K562 (cell line): ENCODE results near the gene ASRGL1. TPM values are rescaled to one million over a fixed set of nuclear protein-coding genes. Genes with fewer than 3 reads are reported as not detected.

Experiments used
- C11orf30 ChIP-seq: fragments of 450-650 bp; IDR thresholded peaks from 2 replicates; pipeline ENCODE4 v1.6.1; 2016; ENCODE audit warnings: low read depth, mild to moderate bottlenecking
- CBX5 ChIP-seq: IDR thresholded peaks from 2 replicates; pipeline ENCODE4 v1.6.1; 2014; ENCODE audit warnings: low read depth, borderline replicate concordance
- CHD4 ChIP-seq: fragments of 200-600 bp; sonication (generic); IDR thresholded peaks from 3 replicates; pipeline ENCODE4 v1.6.1; 2012; ENCODE audit warnings: low read depth, mild to moderate bottlenecking, mixed read lengths, low read length, inconsistent platforms; ENCODE audit not compliant: insufficient read depth, insufficient replicate concordance, poor library complexity, severe bottlenecking
- KLF10 ChIP-seq: fragments of 250-450 bp; sonication (Bioruptor Pico); IDR thresholded peaks from 2 replicates; pipeline ENCODE4 v1.6.1; 2021; ENCODE audit warnings: matching md5 sums
- MTA2 ChIP-seq: fragments of 450-650 bp; IDR thresholded peaks from 2 replicates; pipeline ENCODE4 v1.6.1; 2016; ENCODE audit warnings: low read depth
- NR4A1 ChIP-seq, 2 experiments: fragments of 250-450 bp in 1 of 2; fragments of 450-650 bp in 1 of 2; sonication (Bioruptor Pico) in 1 of 2; IDR thresholded peaks; 2 replicates each; pipeline versions ENCODE4 v1.4.0 to v1.6.1; 2016 to 2020; ENCODE audit warnings: mild to moderate bottlenecking in 2 of 2, missing compliant biosample characterization in 1 of 2, missing genetic modification characterization in 1 of 2, moderate library complexity in 1 of 2
- RAD21 ChIP-seq, 2 experiments: fragments of 250-450 bp in 1 of 2; fragments of 450-650 bp in 1 of 2; sonication (Bioruptor Pico) in 1 of 2; formaldehyde crosslinking in 1 of 2; IDR thresholded peaks in 1 of 2; conservative IDR thresholded peaks in 1 of 2; 2 replicates each; pipeline versions ENCODE4 v1.4.0 to v1.8.0; 2020 to 2022; ENCODE audit warnings: mild to moderate bottlenecking in 2 of 2, moderate library complexity in 1 of 2
- RAD51 ChIP-seq: fragments of 450-650 bp; IDR thresholded peaks from 2 replicates; pipeline ENCODE4 v1.7.1; 2016; ENCODE audit warnings: low read depth, mild to moderate bottlenecking, borderline replicate concordance
- ZBTB1 ChIP-seq: sonication (generic); formaldehyde crosslinking; IDR thresholded peaks from 2 replicates; pipeline ENCODE4 v1.8.1; 2023; ENCODE audit warnings: missing genetic modification reagents, low read depth, mild to moderate bottlenecking, borderline replicate concordance
- ZKSCAN3 ChIP-seq: fragments of 250-450 bp; sonication (Bioruptor Pico); IDR thresholded peaks from 2 replicates; pipeline ENCODE4 v1.4.0; 2020
- polyA plus RNA-seq, 8 experiments: library from polyadenylated mRNA; depleted of rRNA in 4 of 8; stranded (reverse) in 5 of 8; unstranded in 3 of 8; fragments of >200 nt; fragmentation: Nextera tagmentation in 2 of 8; fragmentation: Illumina TruSeq in 1 of 8; extraction: Ambion mirVana in 2 of 8; extraction: Trizol in 1 of 8; gene quantifications; 2 replicates each; pipeline versions ENCODE4 v1.2.1 to v1.2.3, GENCODE V29; 2011 to 2014; ENCODE audit warnings: inconsistent platforms in 1 of 8, missing spikeins in 1 of 8
- total RNA-seq, 7 experiments: library from RNA; depleted of rRNA in 6 of 7; stranded (reverse); fragments of >200 nt in 6 of 7; fragmentation: Illumina TruSeq in 2 of 7; extraction: Trizol in 2 of 7; gene quantifications; 2 replicates each; pipeline versions ENCODE4 v1.2.1 to v1.2.3, GENCODE V29; 2011 to 2021; ENCODE audit warnings: low replicate concordance in 1 of 7
- TF ChIP-seq, protein P1 (sequence below): sonication (generic); formaldehyde crosslinking; IDR thresholded peaks from 2 replicates; pipeline ENCODE4 v1.8.1; 2023; ENCODE audit warnings: mild to moderate bottlenecking, missing genetic modification reagents
- TF ChIP-seq, protein P2 (sequence below): fragments of 200-800 bp; sonication (Bioruptor generic); IDR thresholded peaks from 2 replicates; pipeline ENCODE4 v1.6.1; 2016; ENCODE audit warnings: missing genetic modification characterization, missing compliant biosample characterization
- TF ChIP-seq, protein P3 (sequence below): sonication (generic); formaldehyde crosslinking; IDR thresholded peaks from 2 replicates; pipeline ENCODE4 v1.8.0; 2023; ENCODE audit warnings: mild to moderate bottlenecking, missing genetic modification reagents

ASRGL1 gene
- total and polyA plus RNA-seq, 9 of the 15 experiments (the other 6 are each of a cell fraction or from before 2014, with no cell fraction given): 3.1 to 23.0 (median 11.2) TPM

DNA sequence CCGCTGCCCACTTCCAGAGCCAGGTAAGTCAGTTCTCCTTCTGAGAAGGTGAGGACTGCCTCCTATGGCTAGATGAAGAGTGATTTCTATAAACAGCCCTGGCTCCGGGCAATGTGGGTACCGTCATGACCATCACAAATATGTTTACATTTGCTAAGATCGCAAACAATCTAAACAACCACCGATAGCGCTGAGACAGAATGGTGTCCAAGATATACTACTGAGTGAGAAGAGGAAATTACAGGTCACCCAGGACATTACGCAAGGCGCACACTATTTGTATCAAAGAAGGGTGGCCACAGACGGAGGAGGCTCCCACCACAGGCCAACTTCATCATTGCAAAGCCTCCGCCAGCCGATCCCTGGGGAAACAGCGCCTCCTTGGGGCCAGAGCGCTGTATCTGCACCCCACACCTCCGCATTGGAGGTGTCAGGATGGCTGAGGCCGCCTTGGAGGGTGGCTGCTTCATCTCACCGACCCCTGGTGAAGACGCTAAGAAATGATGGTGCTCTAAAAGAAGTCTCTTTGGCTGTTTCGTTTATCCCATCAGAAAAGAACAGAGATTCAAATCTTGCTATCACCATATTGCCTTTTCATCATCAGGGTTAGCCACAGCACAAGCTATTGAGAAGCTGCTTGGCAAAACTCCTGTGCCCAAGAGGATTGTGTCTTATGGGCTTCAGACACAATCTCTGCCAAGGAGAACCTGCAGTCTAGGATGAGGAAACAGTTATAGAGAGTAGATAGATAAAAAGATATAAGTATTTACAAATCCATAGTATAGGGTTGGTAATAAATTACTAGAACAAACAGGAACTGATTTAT, 12.3 kb upstream of the ASRGL1 start (continued):
- TF ChIP-seq, protein P1, sequence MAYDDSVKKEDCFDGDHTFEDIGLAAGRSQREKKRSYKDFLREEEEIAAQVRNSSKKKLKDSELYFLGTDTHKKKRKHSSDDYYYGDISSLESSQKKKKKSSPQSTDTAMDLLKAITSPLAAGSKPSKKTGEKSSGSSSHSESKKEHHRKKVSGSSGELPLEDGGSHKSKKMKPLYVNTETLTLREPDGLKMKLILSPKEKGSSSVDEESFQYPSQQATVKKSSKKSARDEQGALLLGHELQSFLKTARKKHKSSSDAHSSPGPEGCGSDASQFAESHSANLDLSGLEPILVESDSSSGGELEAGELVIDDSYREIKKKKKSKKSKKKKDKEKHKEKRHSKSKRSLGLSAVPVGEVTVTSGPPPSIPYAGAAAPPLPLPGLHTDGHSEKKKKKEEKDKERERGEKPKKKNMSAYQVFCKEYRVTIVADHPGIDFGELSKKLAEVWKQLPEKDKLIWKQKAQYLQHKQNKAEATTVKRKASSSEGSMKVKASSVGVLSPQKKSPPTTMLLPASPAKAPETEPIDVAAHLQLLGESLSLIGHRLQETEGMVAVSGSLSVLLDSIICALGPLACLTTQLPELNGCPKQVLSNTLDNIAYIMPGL (CRISPR knock-in tag): no peak
- TF ChIP-seq ZBTB1 (CRISPR knock-in tag): no peak
- TF ChIP-seq RAD51: no peak
- no peak for TF ChIP-seq KLF10
- TF ChIP-seq CBX5: no peak
- no peak for TF ChIP-seq MTA2
- TF ChIP-seq ZKSCAN3 (CRISPR knock-in tag): no peak
- TF ChIP-seq, protein P2, sequence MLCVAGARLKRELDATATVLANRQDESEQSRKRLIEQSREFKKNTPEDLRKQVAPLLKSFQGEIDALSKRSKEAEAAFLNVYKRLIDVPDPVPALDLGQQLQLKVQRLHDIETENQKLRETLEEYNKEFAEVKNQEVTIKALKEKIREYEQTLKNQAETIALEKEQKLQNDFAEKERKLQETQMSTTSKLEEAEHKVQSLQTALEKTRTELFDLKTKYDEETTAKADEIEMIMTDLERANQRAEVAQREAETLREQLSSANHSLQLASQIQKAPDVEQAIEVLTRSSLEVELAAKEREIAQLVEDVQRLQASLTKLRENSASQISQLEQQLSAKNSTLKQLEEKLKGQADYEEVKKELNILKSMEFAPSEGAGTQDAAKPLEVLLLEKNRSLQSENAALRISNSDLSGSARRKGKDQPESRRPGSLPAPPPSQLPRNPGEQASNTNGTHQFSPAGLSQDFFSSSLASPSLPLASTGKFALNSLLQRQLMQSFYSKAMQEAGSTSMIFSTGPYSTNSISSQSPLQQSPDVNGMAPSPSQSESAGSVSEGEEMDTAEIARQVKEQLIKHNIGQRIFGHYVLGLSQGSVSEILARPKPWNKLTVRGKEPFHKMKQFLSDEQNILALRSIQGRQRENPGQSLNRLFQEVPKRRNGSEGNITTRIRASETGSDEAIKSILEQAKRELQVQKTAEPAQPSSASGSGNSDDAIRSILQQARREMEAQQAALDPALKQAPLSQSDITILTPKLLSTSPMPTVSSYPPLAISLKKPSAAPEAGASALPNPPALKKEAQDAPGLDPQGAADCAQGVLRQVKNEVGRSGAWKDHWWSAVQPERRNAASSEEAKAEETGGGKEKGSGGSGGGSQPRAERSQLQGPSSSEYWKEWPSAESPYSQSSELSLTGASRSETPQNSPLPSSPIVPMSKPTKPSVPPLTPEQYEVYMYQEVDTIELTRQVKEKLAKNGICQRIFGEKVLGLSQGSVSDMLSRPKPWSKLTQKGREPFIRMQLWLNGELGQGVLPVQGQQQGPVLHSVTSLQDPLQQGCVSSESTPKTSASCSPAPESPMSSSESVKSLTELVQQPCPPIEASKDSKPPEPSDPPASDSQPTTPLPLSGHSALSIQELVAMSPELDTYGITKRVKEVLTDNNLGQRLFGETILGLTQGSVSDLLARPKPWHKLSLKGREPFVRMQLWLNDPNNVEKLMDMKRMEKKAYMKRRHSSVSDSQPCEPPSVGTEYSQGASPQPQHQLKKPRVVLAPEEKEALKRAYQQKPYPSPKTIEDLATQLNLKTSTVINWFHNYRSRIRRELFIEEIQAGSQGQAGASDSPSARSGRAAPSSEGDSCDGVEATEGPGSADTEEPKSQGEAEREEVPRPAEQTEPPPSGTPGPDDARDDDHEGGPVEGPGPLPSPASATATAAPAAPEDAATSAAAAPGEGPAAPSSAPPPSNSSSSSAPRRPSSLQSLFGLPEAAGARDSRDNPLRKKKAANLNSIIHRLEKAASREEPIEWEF (CRISPR knock-in tag): no peak
- TF ChIP-seq C11orf30: no peak
- no peak for TF ChIP-seq NR4A1 (CRISPR knock-in tag; IDR thresholded peaks at IDR 0.05)
- no peak for TF ChIP-seq NR4A1 (tag; IDR thresholded peaks at IDR 0.05)
- peak; percentile 86 to 95 for TF ChIP-seq RAD21 (CRISPR knock-in tag; conservative IDR thresholded peaks at IDR 0.05 in 1 of 2, IDR thresholded peaks at IDR 0.05 in 1 of 2)
- TF ChIP-seq, protein P3, sequence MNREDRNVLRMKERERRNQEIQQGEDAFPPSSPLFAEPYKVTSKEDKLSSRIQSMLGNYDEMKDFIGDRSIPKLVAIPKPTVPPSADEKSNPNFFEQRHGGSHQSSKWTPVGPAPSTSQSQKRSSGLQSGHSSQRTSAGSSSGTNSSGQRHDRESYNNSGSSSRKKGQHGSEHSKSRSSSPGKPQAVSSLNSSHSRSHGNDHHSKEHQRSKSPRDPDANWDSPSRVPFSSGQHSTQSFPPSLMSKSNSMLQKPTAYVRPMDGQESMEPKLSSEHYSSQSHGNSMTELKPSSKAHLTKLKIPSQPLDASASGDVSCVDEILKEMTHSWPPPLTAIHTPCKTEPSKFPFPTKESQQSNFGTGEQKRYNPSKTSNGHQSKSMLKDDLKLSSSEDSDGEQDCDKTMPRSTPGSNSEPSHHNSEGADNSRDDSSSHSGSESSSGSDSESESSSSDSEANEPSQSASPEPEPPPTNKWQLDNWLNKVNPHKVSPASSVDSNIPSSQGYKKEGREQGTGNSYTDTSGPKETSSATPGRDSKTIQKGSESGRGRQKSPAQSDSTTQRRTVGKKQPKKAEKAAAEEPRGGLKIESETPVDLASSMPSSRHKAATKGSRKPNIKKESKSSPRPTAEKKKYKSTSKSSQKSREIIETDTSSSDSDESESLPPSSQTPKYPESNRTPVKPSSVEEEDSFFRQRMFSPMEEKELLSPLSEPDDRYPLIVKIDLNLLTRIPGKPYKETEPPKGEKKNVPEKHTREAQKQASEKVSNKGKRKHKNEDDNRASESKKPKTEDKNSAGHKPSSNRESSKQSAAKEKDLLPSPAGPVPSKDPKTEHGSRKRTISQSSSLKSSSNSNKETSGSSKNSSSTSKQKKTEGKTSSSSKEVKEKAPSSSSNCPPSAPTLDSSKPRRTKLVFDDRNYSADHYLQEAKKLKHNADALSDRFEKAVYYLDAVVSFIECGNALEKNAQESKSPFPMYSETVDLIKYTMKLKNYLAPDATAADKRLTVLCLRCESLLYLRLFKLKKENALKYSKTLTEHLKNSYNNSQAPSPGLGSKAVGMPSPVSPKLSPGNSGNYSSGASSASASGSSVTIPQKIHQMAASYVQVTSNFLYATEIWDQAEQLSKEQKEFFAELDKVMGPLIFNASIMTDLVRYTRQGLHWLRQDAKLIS (CRISPR knock-in tag): no peak
- no peak for TF ChIP-seq CHD4
